Naive thymus-derived CD4-positive, alpha-beta T cell (primary cell): Measurements from ENCODE around the gene MEOX2. TPM values are rescaled to one million over a fixed set of nuclear protein-coding genes. Genes with fewer than 3 reads are reported as not detected.

Source experiments
- ATAC-seq: fragments of 150-1000 bp; cut with Tn5 transposase; 2 replicates; pipeline ENCODE4 v1.10.0; 2021; ENCODE audit warnings: mild to moderate bottlenecking, moderate library complexity
- CTCF ChIA-PET: fragments of 350-600 bp; sonication (Branson Sonifier 250); formaldehyde crosslinking; loops from one replicate; lab custom pipeline; 2021; ENCODE audit warnings: antibody characterized with exemption; lab: Charles Lee
- POLR2A ChIA-PET: fragments of 350-600 bp; sonication (Branson Sonifier 250); formaldehyde crosslinking; loops from one replicate; lab custom pipeline; 2021; ENCODE audit warnings: antibody characterized with exemption, inconsistent platforms; lab: Charles Lee
- DNase-seq, 9 donors: peaks; one replicate each; pipeline versions ENCODE4 v3.0.0 to v3.0.0-alpha.2; 2020 to 2022; ENCODE audit warnings: mixed read lengths in 1 of 9
- H3K27ac ChIP-seq: one replicate; pipeline ENCODE4 v1.7.0; 2013; ENCODE audit warnings: mild to moderate bottlenecking, low read depth, low read length, moderate library complexity
- H3K27me3 ChIP-seq, 2 donors: one replicate each; pipeline ENCODE4 v1.7.0; 2013; ENCODE audit warnings: low read length in 2 of 2, mild to moderate bottlenecking in 2 of 2, moderate library complexity in 2 of 2; ENCODE audit not compliant: control insufficient read depth in 2 of 2, insufficient read depth in 2 of 2
- H3K36me3 ChIP-seq, 3 experiments: 1 replicate in 2 of 3; 2 replicates in 1 of 3; pipeline ENCODE4 v1.7.0; 2013; ENCODE audit warnings: low read length in 3 of 3, mild to moderate bottlenecking in 3 of 3, moderate library complexity in 1 of 3; ENCODE audit not compliant: insufficient read depth in 3 of 3, control insufficient read depth in 2 of 3
- H3K4me1 ChIP-seq, 2 donors: one replicate each; pipeline ENCODE4 v1.7.0; 2013; ENCODE audit warnings: low read length in 2 of 2, mild to moderate bottlenecking in 2 of 2, moderate library complexity in 1 of 2; ENCODE audit not compliant: control insufficient read depth in 2 of 2, insufficient read depth in 2 of 2
- H3K4me3 ChIP-seq: 2 replicates; pipeline ENCODE4 v1.7.0; 2013; ENCODE audit warnings: mild to moderate bottlenecking, low read length
- H3K9me3 ChIP-seq, 3 experiments: 1 replicate in 2 of 3; 2 replicates in 1 of 3; pipeline ENCODE4 v1.7.0; 2013; ENCODE audit warnings: low read length in 3 of 3; ENCODE audit not compliant: control insufficient read depth in 2 of 3
- H3K27ac Mint-ChIP-seq, 9 donors: one replicate each; pipeline ENCODE4 v1.8.0; 2020 to 2022; ENCODE audit warnings: mixed read lengths in 9 of 9, mild to moderate bottlenecking in 8 of 9, moderate library complexity in 5 of 9, inconsistent platforms in 2 of 9
- H3K27me3 Mint-ChIP-seq, 5 donors: one replicate each; pipeline ENCODE4 v1.8.0; 2021 to 2022; ENCODE audit warnings: mixed read lengths in 5 of 5, mild to moderate bottlenecking in 1 of 5
- H3K36me3 Mint-ChIP-seq, 5 donors: one replicate each; pipeline ENCODE4 v1.8.0; 2020 to 2022; ENCODE audit warnings: mixed read lengths in 5 of 5, mild to moderate bottlenecking in 3 of 5, inconsistent platforms in 1 of 5
- H3K4me1 Mint-ChIP-seq, 7 donors: one replicate each; pipeline ENCODE4 v1.8.0; 2020 to 2022; ENCODE audit warnings: mixed read lengths in 7 of 7, mild to moderate bottlenecking in 3 of 7, inconsistent platforms in 1 of 7
- H3K4me3 Mint-ChIP-seq, 10 donors: one replicate each; pipeline ENCODE4 v1.8.0; 2020 to 2022; ENCODE audit warnings: mild to moderate bottlenecking in 10 of 10, mixed read lengths in 10 of 10, moderate library complexity in 6 of 10, inconsistent platforms in 2 of 10
- H3K9me3 Mint-ChIP-seq, 11 donors: one replicate each; pipeline ENCODE4 v1.8.0; 2020 to 2022; ENCODE audit warnings: mixed read lengths in 11 of 11, mild to moderate bottlenecking in 4 of 11, inconsistent platforms in 1 of 11, moderate library complexity in 1 of 11
- intact Hi-C, 2 donors: fragments of 100-400 bp; cut with micrococcal nuclease; formaldehyde crosslinking; loops; one replicate each; pipeline ENCODE4 v1.15.1; 2023
- polyA plus RNA-seq, 2 donors: library from polyadenylated mRNA; unstranded; fragments of 300-500 nt; fragmentation: Illumina TruSeq; gene quantifications; one replicate each; pipeline ENCODE4 v1.2.3, GENCODE V29; 2021
- total RNA-seq, 6 experiments: library from RNA in 5 of 6; stranded (reverse) in 5 of 6; gene quantifications; 1 replicate in 5 of 6; 2 replicates in 1 of 6; pipeline ENCODE4 v1.2.3 and lab custom pipeline; 2021 to 2026

Gene MEOX2
- total and polyA plus RNA-seq, 7 experiments from 2014 or later, result not detected

DNA sequence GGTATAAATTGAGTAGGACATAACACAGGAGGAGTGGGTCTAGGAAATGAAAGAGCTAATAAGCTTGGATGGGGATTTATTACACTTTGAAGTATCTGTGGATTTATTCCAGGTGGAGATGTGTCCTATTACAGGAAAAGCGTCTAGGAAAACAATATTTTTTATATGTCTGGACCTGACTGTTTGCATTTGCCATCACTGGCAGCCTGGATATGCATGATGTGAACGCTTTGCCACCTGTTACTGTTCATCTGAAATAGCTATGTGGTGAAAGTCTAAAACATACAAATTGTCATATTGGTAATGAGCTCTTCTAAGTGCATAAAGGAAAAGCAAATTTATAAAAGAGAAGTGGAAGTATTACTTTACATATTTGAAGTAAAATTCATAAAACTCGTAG lies 93.1 kb downstream of the MEOX2 start:
- CTCF ChIA-PET, result no interaction called here
- Mint-ChIP-seq H3K36me3 (peaks cover 0 to 3% (median 0%) of the 10 kb centered on the region in 5 donors), H3K9me3 (peaks cover 0 to 20% (median 5%) of the 10 kb centered on the region in 11 donors), H3K4me3 (no peak overlapping the region), H3K27me3 (no peaks in the 10 kb centered on the region), H3K4me1 (no peaks in the 10 kb centered on the region), H3K27ac (no peak overlapping the region)
- no peak overlapping the region for H3K27ac ChIP-seq
- DNase-seq (no peak), ATAC-seq (no peak)
- POLR2A ChIA-PET, result no interaction called here
- H3K27me3 ChIP-seq, result no peaks in the 10 kb centered on the region
- no peak overlapping the region for H3K4me3 ChIP-seq
- H3K9me3 ChIP-seq, result no peaks in the 10 kb centered on the region
- intact Hi-C loops, result no loop called here
- no peaks in the 10 kb centered on the region for H3K4me1 ChIP-seq
- no peaks in the 10 kb centered on the region for H3K36me3 ChIP-seq

DNA sequence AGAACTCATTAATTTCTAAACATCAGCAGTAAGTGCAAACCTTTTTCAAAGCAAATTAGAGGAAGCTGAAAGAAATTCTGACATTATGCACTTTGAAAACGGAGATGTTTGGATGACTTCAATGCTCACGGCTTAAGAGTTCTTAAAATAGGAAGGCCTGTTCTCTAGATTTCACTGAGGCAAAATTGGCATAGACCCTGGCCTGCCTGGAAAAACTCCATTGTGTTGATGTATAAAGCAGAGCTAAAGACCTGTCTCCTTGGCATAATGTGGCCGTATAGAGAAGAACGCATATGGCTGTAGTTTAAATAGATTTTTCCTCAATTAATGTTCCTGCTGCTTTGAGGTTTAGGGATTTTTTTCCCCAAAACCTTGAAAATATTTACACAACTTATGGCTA lies 100.2 kb downstream of the MEOX2 start:
- POLR2A ChIA-PET, result no interaction called here

GRCh38 chr7:15584575-15584974 lies 101.9 kb downstream of the MEOX2 start:
- DNase-seq, result no peak
- H3K4me3 Mint-ChIP-seq, result no peak overlapping the region
- intact Hi-C loops, result no loop called here
- no peak for ATAC-seq
- Histone ChIP-seq H3K27ac (no peak overlapping the region), H3K27me3 (no peaks in the 10 kb centered on the region), H3K4me1 (no peaks in the 10 kb centered on the region), H3K9me3 (peaks cover 0 to 5% (median 0%) of the 10 kb centered on the region in 3 experiments), H3K36me3 (no peaks in the 10 kb centered on the region), H3K4me3 (no peak overlapping the region)
- peaks cover 0 to 26% (median 9%) of the 10 kb centered on the region in 11 donors for H3K9me3 Mint-ChIP-seq
- H3K27me3 Mint-ChIP-seq, result no peaks in the 10 kb centered on the region
- POLR2A ChIA-PET, result no interaction called here
- H3K27ac Mint-ChIP-seq, result no peak overlapping the region
- CTCF ChIA-PET, result no interaction called here
- H3K4me1 Mint-ChIP-seq, result no peaks in the 10 kb centered on the region
- H3K36me3 Mint-ChIP-seq, result no peaks in the 10 kb centered on the region

More for the DNA sequence above, 100.2 kb downstream of the MEOX2 start:
- Histone ChIP-seq H3K4me1 (no peaks in the 10 kb centered on the region), H3K9me3 (peaks cover 0 to 5% (median 0%) of the 10 kb centered on the region in 3 experiments), H3K27me3 (no peaks in the 10 kb centered on the region), H3K36me3 (no peaks in the 10 kb centered on the region), H3K4me3 (no peak overlapping the region), H3K27ac (no peak overlapping the region)
- Mint-ChIP-seq H3K36me3 (no peaks in the 10 kb centered on the region), H3K27me3 (no peaks in the 10 kb centered on the region), H3K27ac (no peak overlapping the region), H3K9me3 (peaks cover 0 to 26% (median 10%) of the 10 kb centered on the region in 11 donors), H3K4me1 (no peaks in the 10 kb centered on the region), H3K4me3 (no peak overlapping the region)
- ATAC-seq (no peak), DNase-seq (no peak)
- intact Hi-C loops, result no loop called here
- CTCF ChIA-PET, result no interaction called here

- H3K27ac ChIP-seq, result no peak overlapping the region
These were observed 103.7 kb downstream of the MEOX2 start for GRCh38 chr7:15582773-15583172.

GRCh38 chr7:15581352-15581951 lies 105.0 kb downstream of the MEOX2 start:
- Histone ChIP-seq H3K4me1 (no peaks in the 10 kb centered on the region), H3K27ac (no peak overlapping the region), H3K9me3 (peaks cover 0 to 5% (median 0%) of the 10 kb centered on the region in 3 experiments), H3K27me3 (no peaks in the 10 kb centered on the region), H3K4me3 (no peak overlapping the region), H3K36me3 (no peaks in the 10 kb centered on the region)
- intact Hi-C loops, result no loop called here
- Mint-ChIP-seq H3K4me1 (no peaks in the 10 kb centered on the region), H3K9me3 (peaks cover 0 to 21% (median 6%) of the 10 kb centered on the region in 11 donors), H3K27ac (no peak overlapping the region), H3K4me3 (no peak overlapping the region), H3K27me3 (no peaks in the 10 kb centered on the region), H3K36me3 (no peaks in the 10 kb centered on the region)
- no peak for ATAC-seq
- no peak for DNase-seq
- ChIA-PET CTCF (no interaction called here), POLR2A (no interaction called here)

More at GRCh38 chr7:15582773-15583172, 103.7 kb downstream of the MEOX2 start:
- H3K36me3 Mint-ChIP-seq, result no peaks in the 10 kb centered on the region
- H3K9me3 Mint-ChIP-seq, result peaks cover 0 to 22% (median 6%) of the 10 kb centered on the region in 11 donors
- no peaks in the 10 kb centered on the region for H3K27me3 Mint-ChIP-seq
- intact Hi-C loops, result no loop called here
- ATAC-seq, result no peak
- ChIA-PET POLR2A (no interaction called here), CTCF (no interaction called here)
- DNase-seq, result no peak
- H3K27ac Mint-ChIP-seq, result no peak overlapping the region
- no peaks in the 10 kb centered on the region for H3K36me3 ChIP-seq
- no peaks in the 10 kb centered on the region for H3K4me1 ChIP-seq
- H3K27me3 ChIP-seq, result no peaks in the 10 kb centered on the region
- H3K4me1 Mint-ChIP-seq, result no peaks in the 10 kb centered on the region
- H3K9me3 ChIP-seq, result peaks cover 0 to 5% (median 0%) of the 10 kb centered on the region in 3 experiments
- no peak overlapping the region for H3K4me3 ChIP-seq
- no peak overlapping the region for H3K4me3 Mint-ChIP-seq

DNA sequence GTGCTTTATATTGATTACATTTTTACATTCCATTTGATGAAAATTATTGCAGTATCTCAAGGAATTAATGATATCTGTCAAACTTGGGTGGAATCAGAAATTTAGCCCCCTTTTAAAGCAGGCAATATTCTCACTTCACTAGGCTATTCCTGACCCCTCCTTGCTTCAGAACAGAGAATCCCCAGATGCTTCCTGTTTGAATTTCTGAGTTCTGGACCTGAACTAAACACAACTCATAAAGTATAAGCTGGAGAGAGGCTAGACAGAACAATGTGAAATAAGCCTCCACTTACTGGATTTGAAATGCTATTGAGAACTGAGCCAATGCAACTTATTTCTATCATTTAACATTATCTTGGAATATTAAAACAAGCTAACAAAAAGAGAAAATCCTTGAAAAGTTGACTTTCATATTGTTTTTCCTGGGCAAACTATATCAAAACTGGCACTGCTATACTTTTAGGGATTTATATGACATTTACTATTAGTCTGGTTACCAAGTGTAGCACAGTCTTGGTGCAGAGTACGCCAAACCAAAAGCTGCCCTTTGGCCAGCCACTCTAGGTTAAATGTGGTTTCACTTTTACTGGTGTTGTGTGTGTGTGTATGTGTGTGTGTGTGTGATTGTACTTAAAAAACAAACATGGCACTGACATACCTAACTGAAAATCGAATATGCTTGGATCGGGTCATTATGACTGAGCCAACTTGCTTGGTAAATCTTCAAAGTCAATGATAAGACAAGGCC lies 105.7 kb downstream of the MEOX2 start:
- intact Hi-C loops, result no loop called here
- DNase-seq (no peak), ATAC-seq (no peak)
- H3K9me3 ChIP-seq, result peaks cover 0 to 5% (median 0%) of the 10 kb centered on the region in 3 experiments
- Mint-ChIP-seq H3K4me3 (no peak overlapping the region), H3K27ac (no peak overlapping the region), H3K27me3 (no peaks in the 10 kb centered on the region), H3K36me3 (no peaks in the 10 kb centered on the region), H3K9me3 (peaks cover under 1 to 21% (median 6%) of the 10 kb centered on the region in 11 donors), H3K4me1 (no peaks in the 10 kb centered on the region)
- CTCF ChIA-PET, result no interaction called here
- no peak overlapping the region for H3K4me3 ChIP-seq
- no peak overlapping the region for H3K27ac ChIP-seq
- POLR2A ChIA-PET, result no interaction called here
- no peaks in the 10 kb centered on the region for H3K36me3 ChIP-seq
- no peaks in the 10 kb centered on the region for H3K27me3 ChIP-seq
- no peaks in the 10 kb centered on the region for H3K4me1 ChIP-seq

DNA sequence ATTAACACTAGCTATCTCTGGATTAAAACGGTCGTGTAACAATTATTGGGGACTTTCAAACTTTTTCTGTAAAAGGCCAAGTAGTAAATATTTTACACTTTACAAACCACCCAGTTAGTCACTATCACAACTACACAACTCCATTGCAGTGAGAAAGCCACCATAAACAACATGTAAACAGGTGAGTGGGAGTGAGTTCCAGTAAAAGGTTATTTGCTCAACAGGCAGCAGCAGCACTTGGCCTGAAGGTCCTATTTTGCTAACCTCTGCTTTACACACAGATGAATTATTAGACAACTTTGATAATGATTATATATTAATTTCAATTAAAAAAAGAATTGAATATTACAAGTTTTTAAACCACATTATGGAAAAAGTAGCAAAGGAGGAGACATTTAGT lies 108.9 kb downstream of the MEOX2 start:
- Histone ChIP-seq H3K27ac (no peak overlapping the region), H3K4me1 (no peaks in the 10 kb centered on the region), H3K36me3 (no peaks in the 10 kb centered on the region), H3K27me3 (no peaks in the 10 kb centered on the region), H3K4me3 (no peak overlapping the region), H3K9me3 (no peaks in the 10 kb centered on the region)
- H3K4me3 Mint-ChIP-seq, result no peak overlapping the region
- intact Hi-C loops, result no loop called here
- H3K4me1 Mint-ChIP-seq, result no peaks in the 10 kb centered on the region
- DNase-seq (no peak), ATAC-seq (no peak)
- H3K9me3 Mint-ChIP-seq, result peaks cover 0 to 17% (median 7%) of the 10 kb centered on the region in 11 donors
- no peak overlapping the region for H3K27ac Mint-ChIP-seq
- H3K36me3 Mint-ChIP-seq, result no peaks in the 10 kb centered on the region
- no peaks in the 10 kb centered on the region for H3K27me3 Mint-ChIP-seq
- ChIA-PET POLR2A (no interaction called here), CTCF (no interaction called here)
